PFSK-1 (cell line): ENCODE measurements around the gene PTGR3.

Experiments used
- FOXP2 ChIP-seq: optimal IDR thresholded peaks from 2 replicates; pipeline ENCODE3; 2011; ENCODE audit warnings: borderline replicate concordance, control low read depth, inconsistent platforms; ENCODE audit not compliant: insufficient read depth; ENCODE audit errors: extremely low read length, extremely low read depth
- POLR2AphosphoS5 ChIP-seq: IDR thresholded peaks from 2 replicates; pipeline ENCODE4 v1.6.1; 2012; ENCODE audit warnings: low read depth, mild to moderate bottlenecking, control low read depth, low read length, moderate library complexity
- SIN3A ChIP-seq: IDR thresholded peaks from 2 replicates; pipeline ENCODE4 v1.6.1; 2012; ENCODE audit warnings: mild to moderate bottlenecking, low read length, moderate library complexity, borderline replicate concordance; ENCODE audit not compliant: insufficient read depth
- TAF1 ChIP-seq: IDR thresholded peaks from 2 replicates; pipeline ENCODE4 v1.6.1; 2012; ENCODE audit warnings: low read length, control low read depth, borderline replicate concordance; ENCODE audit not compliant: insufficient read depth
- TF ChIP-seq, protein P1 (sequence below), 2 experiments: IDR thresholded peaks; 2 replicates each; pipeline versions ENCODE4 v1.6.1 to v1.8.0; 2011 to 2012; ENCODE audit warnings: low read depth in 2 of 2, low read length in 2 of 2, control low read depth in 1 of 2, inconsistent platforms in 1 of 2, mild to moderate bottlenecking in 1 of 2, moderate library complexity in 1 of 2; ENCODE audit not compliant: insufficient read depth in 1 of 2

PTGR3 gene

DNA sequence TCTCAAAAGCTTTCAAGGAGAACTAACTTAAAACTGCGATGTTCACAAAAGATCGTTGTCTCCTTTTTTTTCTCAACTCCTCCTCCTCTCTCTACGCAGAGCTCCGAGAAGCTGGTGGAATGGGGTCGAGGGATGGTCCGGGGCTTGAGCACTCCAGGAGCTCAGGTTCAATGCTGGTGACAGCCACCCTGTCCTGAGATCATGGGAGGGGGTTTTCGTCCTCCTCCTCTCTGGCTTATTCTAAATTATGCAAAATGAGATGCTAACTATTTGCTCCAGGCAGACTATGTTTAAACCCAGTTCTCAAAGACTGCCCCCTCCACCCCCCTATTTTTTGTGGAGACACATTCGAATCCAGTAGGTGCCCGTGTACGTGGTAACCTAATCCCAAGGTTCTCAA is 13.5 kb upstream of the PTGR3 start:
- TF ChIP-seq FOXP2 (no peak), TAF1 (no peak), POLR2AphosphoS5 (no peak), SIN3A (no peak)
- TF ChIP-seq, protein P1, sequence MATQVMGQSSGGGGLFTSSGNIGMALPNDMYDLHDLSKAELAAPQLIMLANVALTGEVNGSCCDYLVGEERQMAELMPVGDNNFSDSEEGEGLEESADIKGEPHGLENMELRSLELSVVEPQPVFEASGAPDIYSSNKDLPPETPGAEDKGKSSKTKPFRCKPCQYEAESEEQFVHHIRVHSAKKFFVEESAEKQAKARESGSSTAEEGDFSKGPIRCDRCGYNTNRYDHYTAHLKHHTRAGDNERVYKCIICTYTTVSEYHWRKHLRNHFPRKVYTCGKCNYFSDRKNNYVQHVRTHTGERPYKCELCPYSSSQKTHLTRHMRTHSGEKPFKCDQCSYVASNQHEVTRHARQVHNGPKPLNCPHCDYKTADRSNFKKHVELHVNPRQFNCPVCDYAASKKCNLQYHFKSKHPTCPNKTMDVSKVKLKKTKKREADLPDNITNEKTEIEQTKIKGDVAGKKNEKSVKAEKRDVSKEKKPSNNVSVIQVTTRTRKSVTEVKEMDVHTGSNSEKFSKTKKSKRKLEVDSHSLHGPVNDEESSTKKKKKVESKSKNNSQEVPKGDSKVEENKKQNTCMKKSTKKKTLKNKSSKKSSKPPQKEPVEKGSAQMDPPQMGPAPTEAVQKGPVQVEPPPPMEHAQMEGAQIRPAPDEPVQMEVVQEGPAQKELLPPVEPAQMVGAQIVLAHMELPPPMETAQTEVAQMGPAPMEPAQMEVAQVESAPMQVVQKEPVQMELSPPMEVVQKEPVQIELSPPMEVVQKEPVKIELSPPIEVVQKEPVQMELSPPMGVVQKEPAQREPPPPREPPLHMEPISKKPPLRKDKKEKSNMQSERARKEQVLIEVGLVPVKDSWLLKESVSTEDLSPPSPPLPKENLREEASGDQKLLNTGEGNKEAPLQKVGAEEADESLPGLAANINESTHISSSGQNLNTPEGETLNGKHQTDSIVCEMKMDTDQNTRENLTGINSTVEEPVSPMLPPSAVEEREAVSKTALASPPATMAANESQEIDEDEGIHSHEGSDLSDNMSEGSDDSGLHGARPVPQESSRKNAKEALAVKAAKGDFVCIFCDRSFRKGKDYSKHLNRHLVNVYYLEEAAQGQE (IDR thresholded peaks at IDR 0.05; ENCODE audit: insufficient read depth in 1 of 2, low read depth in 2 of 2, low read length in 2 of 2) = no peak

GRCh38 chr18:75221897-75222296 is 13.0 kb upstream of the PTGR3 start:
- TF ChIP-seq FOXP2 (no peak), SIN3A (no peak), TAF1 (no peak), POLR2AphosphoS5 (no peak)
- TF ChIP-seq, protein P1 (IDR thresholded peaks at IDR 0.05; ENCODE audit: insufficient read depth in 1 of 2, low read depth in 2 of 2, low read length in 2 of 2) = no peak

- no peak for TF ChIP-seq SIN3A
These were observed 12.5 kb upstream of the PTGR3 start for GRCh38 chr18:75221397-75221796.

GRCh38 chr18:75220551-75221355 is 11.8 kb upstream of the PTGR3 start:
- TF ChIP-seq SIN3A = no peak
- TF ChIP-seq POLR2AphosphoS5 = no peak
- no peak for TF ChIP-seq FOXP2
- TF ChIP-seq, protein P1 (IDR thresholded peaks at IDR 0.05; ENCODE audit: insufficient read depth in 1 of 2, low read depth in 2 of 2, low read length in 2 of 2) = no peak
- TF ChIP-seq TAF1 = no peak

DNA sequence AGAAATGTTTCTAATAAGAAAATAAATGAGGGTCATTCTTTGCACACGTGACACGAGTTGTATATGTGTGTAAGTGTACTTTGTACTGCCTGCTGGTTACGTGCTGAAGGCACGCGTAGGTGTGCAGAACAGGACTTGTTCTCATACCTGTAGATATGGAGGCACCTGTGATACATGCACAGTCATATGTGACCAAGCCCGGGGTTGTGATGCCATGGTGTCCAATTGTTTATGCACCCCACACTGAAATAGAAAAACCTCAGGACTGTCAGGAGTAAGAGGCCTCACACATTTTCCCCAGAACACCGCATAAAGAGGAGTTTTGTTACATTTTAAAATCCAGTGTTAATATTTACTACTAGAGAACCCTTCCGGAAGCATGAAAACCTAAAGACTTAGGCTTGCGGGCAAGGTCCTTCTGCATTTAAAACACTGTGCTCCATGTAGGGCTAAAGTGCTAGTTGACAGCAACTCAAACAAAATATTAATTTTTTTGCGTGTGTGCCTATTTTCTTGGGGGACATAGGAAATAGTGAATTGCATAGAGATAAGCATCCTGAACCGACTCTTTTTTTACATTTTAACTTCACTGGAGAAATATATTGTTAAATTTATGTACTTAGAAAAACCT is 10.9 kb upstream of the PTGR3 start:
- TF ChIP-seq FOXP2 = no peak
- TF ChIP-seq, protein P1 (IDR thresholded peaks at IDR 0.05; ENCODE audit: insufficient read depth in 1 of 2, low read depth in 2 of 2, low read length in 2 of 2) = no peak
- no peak for TF ChIP-seq POLR2AphosphoS5
- no peak for TF ChIP-seq SIN3A
- no peak for TF ChIP-seq TAF1
